ENCODE results near the gene NFKBIA.

NFKBIA gene

DNA sequence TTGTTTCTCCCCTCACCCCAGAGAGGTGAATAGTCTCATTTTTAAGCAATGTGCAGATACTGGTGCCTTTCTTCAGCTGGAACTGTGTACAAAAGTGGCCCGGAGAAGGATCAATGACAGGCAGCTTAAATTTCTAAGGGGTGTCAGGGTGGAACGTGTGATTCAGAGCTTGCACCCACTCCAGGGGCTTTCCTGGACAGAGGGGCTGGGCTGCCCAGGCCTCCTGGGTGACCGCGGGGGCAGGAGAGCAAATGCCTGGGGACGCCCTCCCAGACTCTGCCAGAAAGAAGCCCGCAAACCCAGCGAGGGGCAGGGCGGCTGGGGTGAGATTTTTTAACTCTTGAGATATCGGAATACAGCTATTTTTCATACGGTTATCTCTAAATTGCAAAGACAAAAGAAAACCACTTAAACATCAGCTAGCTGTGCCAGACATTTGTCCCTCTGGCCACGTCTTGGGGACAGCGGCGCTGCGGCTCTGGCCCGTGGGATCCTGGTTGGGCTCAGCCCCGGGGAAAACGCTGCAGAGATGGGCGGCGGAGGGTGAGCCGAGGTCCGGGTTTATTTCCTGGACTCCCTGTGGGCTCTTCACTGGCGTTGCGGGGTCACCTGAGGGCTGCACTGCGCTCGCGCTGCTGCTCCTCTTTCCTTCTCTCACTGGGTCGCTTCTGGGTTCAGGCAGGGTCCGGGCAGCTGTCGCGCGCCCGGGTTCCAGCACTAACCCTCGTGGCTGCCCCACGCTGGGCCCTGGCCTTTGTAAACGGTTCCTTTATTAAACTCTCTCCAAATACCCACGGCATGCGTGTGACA lies 35.8 kb downstream of the NFKBIA start:
- TF ChIP-seq, protein P1, sequence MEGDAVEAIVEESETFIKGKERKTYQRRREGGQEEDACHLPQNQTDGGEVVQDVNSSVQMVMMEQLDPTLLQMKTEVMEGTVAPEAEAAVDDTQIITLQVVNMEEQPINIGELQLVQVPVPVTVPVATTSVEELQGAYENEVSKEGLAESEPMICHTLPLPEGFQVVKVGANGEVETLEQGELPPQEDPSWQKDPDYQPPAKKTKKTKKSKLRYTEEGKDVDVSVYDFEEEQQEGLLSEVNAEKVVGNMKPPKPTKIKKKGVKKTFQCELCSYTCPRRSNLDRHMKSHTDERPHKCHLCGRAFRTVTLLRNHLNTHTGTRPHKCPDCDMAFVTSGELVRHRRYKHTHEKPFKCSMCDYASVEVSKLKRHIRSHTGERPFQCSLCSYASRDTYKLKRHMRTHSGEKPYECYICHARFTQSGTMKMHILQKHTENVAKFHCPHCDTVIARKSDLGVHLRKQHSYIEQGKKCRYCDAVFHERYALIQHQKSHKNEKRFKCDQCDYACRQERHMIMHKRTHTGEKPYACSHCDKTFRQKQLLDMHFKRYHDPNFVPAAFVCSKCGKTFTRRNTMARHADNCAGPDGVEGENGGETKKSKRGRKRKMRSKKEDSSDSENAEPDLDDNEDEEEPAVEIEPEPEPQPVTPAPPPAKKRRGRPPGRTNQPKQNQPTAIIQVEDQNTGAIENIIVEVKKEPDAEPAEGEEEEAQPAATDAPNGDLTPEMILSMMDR (IDR thresholded peaks at IDR 0.05; ENCODE audit: low read depth, low read length), result no peak
- TF ChIP-seq, protein P2, sequence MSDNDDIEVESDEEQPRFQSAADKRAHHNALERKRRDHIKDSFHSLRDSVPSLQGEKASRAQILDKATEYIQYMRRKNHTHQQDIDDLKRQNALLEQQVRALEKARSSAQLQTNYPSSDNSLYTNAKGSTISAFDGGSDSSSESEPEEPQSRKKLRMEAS (IDR thresholded peaks at IDR 0.05; ENCODE audit: low read depth, low read length), result no peak
- TF ChIP-seq POLR2A (IDR thresholded peaks at IDR 0.05; ENCODE audit: extremely low read depth, insufficient read length), result no peak
- no peak for TF ChIP-seq MYC (IDR thresholded peaks at IDR 0.05; ENCODE audit: low read depth, low read length)
- DNase-seq (ENCODE audit: low read depth), result no peak
- H3K4me3 ChIP-seq (ENCODE audit: low read depth, low read length), result no peak overlapping the region

DNA sequence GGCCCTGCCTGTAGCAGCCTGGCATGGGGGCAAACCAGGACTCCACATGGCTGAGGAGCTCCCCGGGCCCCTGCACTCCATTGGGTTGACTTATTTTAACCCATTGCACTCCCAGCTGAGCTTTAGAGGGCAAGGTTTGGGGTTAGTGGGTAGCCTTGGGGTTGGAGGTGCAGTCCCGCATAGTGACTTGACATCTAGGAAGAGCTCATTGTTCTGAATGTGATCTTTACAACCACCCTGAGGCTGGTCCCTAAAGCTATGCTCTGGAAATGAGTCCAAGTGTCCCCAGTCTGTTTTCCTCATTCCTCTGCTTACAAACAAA lies 36.4 kb downstream of the NFKBIA start:
- DNase-seq (ENCODE audit: low read depth), result no peak
- TF ChIP-seq POLR2A (IDR thresholded peaks at IDR 0.05; ENCODE audit: extremely low read depth, insufficient read length), result no peak
- TF ChIP-seq, protein P2 (IDR thresholded peaks at IDR 0.05; ENCODE audit: low read depth, low read length), result no peak
- TF ChIP-seq, protein P1 (IDR thresholded peaks at IDR 0.05; ENCODE audit: low read depth, low read length), result no peak
- no peak for TF ChIP-seq MYC (IDR thresholded peaks at IDR 0.05; ENCODE audit: low read depth, low read length)
- no peak overlapping the region for H3K4me3 ChIP-seq (ENCODE audit: low read depth, low read length)

DNA sequence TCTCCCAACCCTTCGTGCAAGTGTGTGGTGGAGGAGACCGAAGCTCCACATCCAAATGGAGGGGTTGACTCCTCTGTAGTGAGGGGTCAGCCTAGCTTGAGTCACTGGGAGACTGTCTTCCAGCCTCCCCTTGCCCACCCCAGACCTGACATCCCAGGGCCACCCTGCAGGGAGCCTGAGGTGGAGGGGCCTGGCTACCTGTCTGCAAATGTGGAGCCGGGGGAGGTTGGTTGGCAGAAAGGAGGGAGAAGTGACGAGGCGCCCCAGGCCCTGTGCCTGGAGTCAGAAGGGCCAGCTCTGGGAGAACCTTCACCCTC lies 37.5 kb downstream of the NFKBIA start:
- H3K4me3 ChIP-seq (ENCODE audit: low read depth, low read length), result no peak overlapping the region
- TF ChIP-seq, protein P2 (IDR thresholded peaks at IDR 0.05; ENCODE audit: low read depth, low read length), result no peak
- TF ChIP-seq POLR2A (IDR thresholded peaks at IDR 0.05; ENCODE audit: extremely low read depth, insufficient read length) (no peak), MYC (IDR thresholded peaks at IDR 0.05; ENCODE audit: low read depth, low read length) (no peak)
- TF ChIP-seq, protein P1 (IDR thresholded peaks at IDR 0.05; ENCODE audit: low read depth, low read length), result no peak
- DNase-seq (ENCODE audit: low read depth), result no peak

DNA sequence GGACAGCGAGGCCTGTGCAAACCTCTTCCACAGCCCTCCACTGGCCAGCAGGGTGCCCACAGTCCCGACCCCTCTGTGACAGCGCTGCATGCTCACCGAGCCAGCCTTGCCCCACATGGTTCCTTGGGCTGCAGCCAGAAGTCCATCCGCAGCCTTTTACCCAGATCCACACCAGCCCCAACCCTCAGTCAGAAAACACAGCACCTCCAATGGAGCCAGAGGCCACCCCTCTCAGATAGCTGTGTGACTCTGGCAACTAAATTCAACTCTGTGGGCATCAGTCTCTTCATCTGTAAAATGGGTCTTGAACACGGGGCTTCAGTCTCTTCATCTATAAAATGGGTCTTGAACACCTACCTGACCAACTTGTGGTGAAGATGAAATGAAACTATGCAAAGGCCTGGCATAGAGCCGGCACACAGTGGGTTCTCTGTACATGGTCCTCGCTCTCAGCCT lies 38.0 kb downstream of the NFKBIA start:
- DNase-seq (ENCODE audit: low read depth), result no peak
- H3K4me3 ChIP-seq (ENCODE audit: low read depth, low read length), result no peak overlapping the region
- TF ChIP-seq, protein P1 (IDR thresholded peaks at IDR 0.05; ENCODE audit: low read depth, low read length), result no peak
- TF ChIP-seq MYC (IDR thresholded peaks at IDR 0.05; ENCODE audit: low read depth, low read length) (no peak), POLR2A (IDR thresholded peaks at IDR 0.05; ENCODE audit: extremely low read depth, insufficient read length) (no peak)
- TF ChIP-seq, protein P2 (IDR thresholded peaks at IDR 0.05; ENCODE audit: low read depth, low read length), result no peak

DNA sequence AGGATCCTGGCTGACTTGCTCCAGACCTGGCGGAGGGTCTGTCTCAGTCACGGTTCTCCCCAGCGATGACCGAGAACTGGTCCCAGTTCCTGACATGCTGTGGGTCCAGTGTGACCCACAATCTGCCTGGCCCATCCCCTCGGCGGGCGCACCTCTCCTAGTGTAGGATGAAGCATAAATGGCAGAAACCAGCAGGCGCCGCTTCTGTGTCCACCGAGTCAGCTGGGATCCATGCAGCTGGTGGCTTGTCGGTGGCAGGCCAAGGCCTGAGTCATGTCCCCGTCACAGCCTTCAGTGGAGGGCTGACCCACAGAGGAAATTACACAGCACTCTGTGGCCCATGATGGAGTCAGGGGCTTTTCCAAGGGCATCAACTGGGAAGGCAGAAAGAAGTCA lies 38.5 kb downstream of the NFKBIA start:
- no peak overlapping the region for H3K4me3 ChIP-seq (ENCODE audit: low read depth, low read length)
- DNase-seq (ENCODE audit: low read depth), result no peak
- TF ChIP-seq POLR2A (IDR thresholded peaks at IDR 0.05; ENCODE audit: extremely low read depth, insufficient read length), result no peak
- TF ChIP-seq, protein P1 (IDR thresholded peaks at IDR 0.05; ENCODE audit: low read depth, low read length), result no peak
- TF ChIP-seq, protein P2 (IDR thresholded peaks at IDR 0.05; ENCODE audit: low read depth, low read length), result no peak
- TF ChIP-seq MYC (IDR thresholded peaks at IDR 0.05; ENCODE audit: low read depth, low read length), result no peak

Data from NB4 (cell line).